Melanocyte of skin (primary cell): Measurements from ENCODE around the gene WDR75. TPM values are rescaled to one million over a fixed set of nuclear protein-coding genes. Genes with fewer than 3 reads are reported as not detected.

ENCODE experiments used
- total RNA-seq, 2 donors: library from RNA; depleted of rRNA; stranded (reverse); fragments of >200 nt; gene quantifications; 2 replicates each; pipeline ENCODE4 v1.2.3, GENCODE V29; 2012

The WDR75 gene
- total RNA-seq: 10 to 100 TPM; 35.1 to 42.6 TPM

GRCh38 chr2:189440947-189441708 lies at the start of gene WDR75:
WDR75 (plus strand) TSS chr2:189441474; CDS start chr2:189441493, 19 bp downstream.

Other genes with a start within 250 kb of the WDR75 start
- not detected for gene SLC40A1, start 139.3 kb downstream of the WDR75 start, total RNA-seq
- gene ASNSD1, start 220.0 kb downstream of the WDR75 start, total RNA-seq: 10 to 100 TPM; 45.4 to 59.9 TPM
- 1 to 10 TPM; 3.0 to 4.5 TPM for gene ANKAR, start 233.2 kb downstream of the WDR75 start, total RNA-seq